K562 (cell line): Measurements from ENCODE around the gene LDB2. TPM values are rescaled to one million over a fixed set of nuclear protein-coding genes. Genes with fewer than 3 reads are reported as not detected.

Experiments
- ATAC-seq: fragments of 200-7000 bp; cut with Tn5 transposase; 3 replicates; pipeline ENCODE4 v1.9.1; 2020; ENCODE audit warnings: moderate library complexity
- BruUV-seq: library from RNA; stranded (reverse); fragments of 400-500 nt; replicated peaks from 2 replicates; lab custom pipeline; 2021; lab: Mats Ljungman, UMichigan
- CTCF ChIA-PET: fragments of 300-600 bp; formaldehyde crosslinking; extraction: SDS; loops from one replicate; lab custom pipeline; 2021; ENCODE audit warnings: low intra/inter-chr PET ratio; lab: Yijun Ruan, JAX
- POLR2A ChIA-PET: fragments of 300-600, 350-650 bp; sonication (Branson Sonifier 250); formaldehyde crosslinking; extraction: SDS; loops from one replicate; lab custom pipeline; 2021; ENCODE audit warnings: antibody characterized with exemption, inconsistent platforms; lab: Yijun Ruan, JAX
- DNase-seq, 4 experiments: peaks; one replicate each; pipeline versions ENCODE4 v3.0.0 to v3.0.0-alpha.2; 2011 to 2018; ENCODE audit warnings: low spot score in 3 of 4, mixed read lengths in 3 of 4; ENCODE audit errors: extremely low read depth in 1 of 4
- FAIRE-seq: peaks from 2 replicates; lab custom pipeline; 2011; peaks lifted over from hg19 to GRCh38; lab: Jason Lieb, UNC
- H2AFZ ChIP-seq: 2 replicates; pipeline ENCODE4 v1.6.0; 2011; ENCODE audit warnings: low read depth, low read length, control low read depth, inconsistent platforms
- H3K27ac ChIP-seq: fragments of 200-600 bp; 3 replicates; pipeline ENCODE4 v1.8.0; 2011; ENCODE audit warnings: low read depth, mild to moderate bottlenecking, control low read depth, inconsistent platforms, low read length, moderate library complexity, mixed read lengths; ENCODE audit errors: extremely low read depth
- H3K27me3 ChIP-seq, 2 experiments: fragments of 300-600 bp in 1 of 2; 2 replicates in 1 of 2; 3 replicates in 1 of 2; pipeline versions ENCODE4 v1.6.0 to v1.8.0; 2011; ENCODE audit warnings: inconsistent platforms in 2 of 2, low read length in 2 of 2, mild to moderate bottlenecking in 1 of 2, mixed read lengths in 1 of 2, moderate library complexity in 1 of 2; ENCODE audit not compliant: control insufficient read depth in 2 of 2, insufficient read depth in 2 of 2
- H3K36me3 ChIP-seq: fragments of 300-600 bp; 3 replicates; pipeline ENCODE4 v1.8.0; 2011; ENCODE audit warnings: mild to moderate bottlenecking, low read length, inconsistent platforms; ENCODE audit not compliant: control insufficient read depth, insufficient read depth
- H3K4me1 ChIP-seq, 2 experiments: fragments of 200-600 bp in 1 of 2; replicated peaks in 1 of 2; 2 replicates in 1 of 2; 3 replicates in 1 of 2; pipeline versions ENCODE4 v1.5.1 to v1.8.0; 2011; ENCODE audit warnings: inconsistent platforms in 2 of 2, low read length in 2 of 2, mild to moderate bottlenecking in 1 of 2, mixed read lengths in 1 of 2, moderate library complexity in 1 of 2; ENCODE audit not compliant: control insufficient read depth in 2 of 2, insufficient read depth in 2 of 2
- H3K4me2 ChIP-seq: 2 replicates; pipeline ENCODE4 v1.6.1; 2011; ENCODE audit warnings: low read length, control low read depth, inconsistent platforms, mixed read lengths; ENCODE audit not compliant: insufficient read depth
- H3K4me3 ChIP-seq: fragments of 200-600 bp; sonication (generic), shearing (Covaris generic); 2 replicates; pipeline ENCODE4 v1.5.1; 2016; ENCODE audit warnings: control low read depth, inconsistent platforms
- H3K79me2 ChIP-seq: fragments of 200-600 bp; 3 replicates; pipeline ENCODE4 v1.8.0; 2011; ENCODE audit warnings: low read length, inconsistent platforms; ENCODE audit not compliant: control insufficient read depth, insufficient read depth
- H3K9ac ChIP-seq, 2 experiments: 2 replicates each; pipeline versions ENCODE4 v1.6.0 to v1.6.1; 2011; ENCODE audit warnings: low read depth in 2 of 2, low read length in 2 of 2, control low read depth in 1 of 2, inconsistent platforms in 1 of 2, mild to moderate bottlenecking in 1 of 2, mixed read lengths in 1 of 2; ENCODE audit not compliant: insufficient read depth in 1 of 2
- H3K9me1 ChIP-seq: one replicate; pipeline ENCODE4 v1.6.0; 2011; ENCODE audit warnings: inconsistent platforms, mild to moderate bottlenecking, low read length, moderate library complexity; ENCODE audit not compliant: control insufficient read depth, insufficient read depth
- H3K9me3 ChIP-seq: replicated peaks from 2 replicates; pipeline ENCODE4 v1.5.1; 2011; ENCODE audit warnings: low read depth, low read length, inconsistent platforms; ENCODE audit not compliant: control insufficient read depth, insufficient read depth
- H4K20me1 ChIP-seq: replicated peaks from 2 replicates; pipeline ENCODE4 v1.6.1; 2011; ENCODE audit warnings: low read length, inconsistent platforms, mixed read lengths; ENCODE audit not compliant: control insufficient read depth, insufficient read depth
- BRCA1 ChIP-seq, 2 experiments: fragments of 450-650 bp in 1 of 2; sonication (generic) in 1 of 2; formaldehyde crosslinking in 1 of 2; IDR thresholded peaks; 2 replicates each; pipeline versions ENCODE4 v1.5.0 to v1.6.1; 2017 to 2020; ENCODE audit warnings: mild to moderate bottlenecking in 1 of 2, missing genetic modification reagents in 1 of 2
- CBFA2T3 ChIP-seq: fragments of 450-650 bp; IDR thresholded peaks from 2 replicates; pipeline ENCODE4 v1.6.1; 2017
- CREM ChIP-seq: IDR thresholded peaks from 2 replicates; pipeline ENCODE4 v1.6.1; 2014; ENCODE audit warnings: antibody characterized with exemption, low read depth
- ELK3 ChIP-seq: fragments of 450-650 bp; formaldehyde crosslinking; IDR thresholded peaks from 2 replicates; pipeline ENCODE4 v1.4.0; 2020; ENCODE audit warnings: mild to moderate bottlenecking
- ETS2 ChIP-seq: IDR thresholded peaks from 2 replicates; pipeline ENCODE4 v1.6.1; 2016; ENCODE audit warnings: borderline replicate concordance, missing genetic modification characterization, mild to moderate bottlenecking, moderate library complexity, missing compliant biosample characterization; ENCODE audit not compliant: poor library complexity, severe bottlenecking
- HNRNPLL ChIP-seq: fragments of 200-400 bp; formaldehyde crosslinking; IDR thresholded peaks from 2 replicates; pipeline ENCODE4 v1.6.1; 2017; ENCODE audit warnings: low read length, low read depth, mild to moderate bottlenecking; ENCODE audit not compliant: poor library complexity, severe bottlenecking
- NCOA1 ChIP-seq: fragments of 450-650 bp; IDR thresholded peaks from 2 replicates; pipeline ENCODE4 v1.6.1; 2016; ENCODE audit warnings: low read depth
- SMARCA5 ChIP-seq: fragments of 450-650 bp; IDR thresholded peaks from 2 replicates; pipeline ENCODE4 v1.6.1; 2016
- THRAP3 ChIP-seq: fragments of 450-650 bp; IDR thresholded peaks from 2 replicates; pipeline ENCODE4 v1.6.1; 2016; ENCODE audit warnings: mild to moderate bottlenecking, inconsistent platforms, borderline replicate concordance
- USF2 ChIP-seq: sonication (generic); formaldehyde crosslinking; IDR thresholded peaks from 2 replicates; pipeline ENCODE4 v1.5.0; 2020; ENCODE audit warnings: missing genetic modification reagents
- ZHX1 ChIP-seq: fragments of 150-350 bp; conservative IDR thresholded peaks from 2 replicates; pipeline ENCODE4 v1.6.1; 2014; ENCODE audit warnings: low read length
- ZNF175 ChIP-seq: fragments of 200-800 bp; sonication (Bioruptor generic); IDR thresholded peaks from 2 replicates; pipeline ENCODE4 v1.6.1; 2016; ENCODE audit warnings: low read depth, mild to moderate bottlenecking, missing genetic modification characterization, missing compliant biosample characterization
- ZNF217 ChIP-seq: sonication (generic); formaldehyde crosslinking; IDR thresholded peaks from 2 replicates; pipeline ENCODE4 v1.8.0; 2022; ENCODE audit warnings: mild to moderate bottlenecking, missing genetic modification reagents
- WGBS: fragments of 100-300 bp; shearing (Covaris generic); methylation state at CpG from one replicate; pipeline ENCODE4 v1.1.6; 2016; ENCODE audit warnings: low coverage, mixed read lengths; ENCODE audit not compliant: insufficient coverage; ENCODE audit errors: missing lambda C conversion rate; 5-methylcytosine and 5-hydroxymethylcytosine counted together
- in situ Hi-C: fragments of 300-500 bp; cut with MboI; formaldehyde crosslinking; loops from 4 replicates; pipeline ENCODE4 v1.15.0; 2018; ENCODE audit warnings: inconsistent platforms, mixed read lengths
- intact Hi-C: fragments of 100-400 bp; cut with micrococcal nuclease; formaldehyde crosslinking; loops from 2 replicates; pipeline ENCODE4 v1.14.2; 2022
- polyA plus RNA-seq, 8 experiments: library from polyadenylated mRNA; depleted of rRNA in 4 of 8; stranded (reverse) in 5 of 8; unstranded in 3 of 8; fragments of >200 nt; fragmentation: Nextera tagmentation in 2 of 8; fragmentation: Illumina TruSeq in 1 of 8; extraction: Ambion mirVana in 2 of 8; extraction: Trizol in 1 of 8; gene quantifications; 2 replicates each; pipeline versions ENCODE4 v1.2.1 to v1.2.3, GENCODE V29; 2011 to 2014; ENCODE audit warnings: inconsistent platforms in 1 of 8, missing spikeins in 1 of 8
- total RNA-seq, 7 experiments: library from RNA; depleted of rRNA in 6 of 7; stranded (reverse); fragments of >200 nt in 6 of 7; fragmentation: Illumina TruSeq in 2 of 7; extraction: Trizol in 2 of 7; gene quantifications; 2 replicates each; pipeline versions ENCODE4 v1.2.1 to v1.2.3, GENCODE V29; 2011 to 2021; ENCODE audit warnings: low replicate concordance in 1 of 7
- TF ChIP-seq, protein P1 (sequence below): fragments of 450-650 bp; IDR thresholded peaks from 2 replicates; pipeline ENCODE4 v1.7.1; 2018; ENCODE audit warnings: mild to moderate bottlenecking, low read depth; ENCODE audit not compliant: partially characterized antibody

Gene LDB2
- total and polyA plus RNA-seq, 9 of the 15 experiments (the other 6 are each of a cell fraction or from before 2014, with no cell fraction given): 0.10 to 0.20 TPM; not detected in 7

DNA sequence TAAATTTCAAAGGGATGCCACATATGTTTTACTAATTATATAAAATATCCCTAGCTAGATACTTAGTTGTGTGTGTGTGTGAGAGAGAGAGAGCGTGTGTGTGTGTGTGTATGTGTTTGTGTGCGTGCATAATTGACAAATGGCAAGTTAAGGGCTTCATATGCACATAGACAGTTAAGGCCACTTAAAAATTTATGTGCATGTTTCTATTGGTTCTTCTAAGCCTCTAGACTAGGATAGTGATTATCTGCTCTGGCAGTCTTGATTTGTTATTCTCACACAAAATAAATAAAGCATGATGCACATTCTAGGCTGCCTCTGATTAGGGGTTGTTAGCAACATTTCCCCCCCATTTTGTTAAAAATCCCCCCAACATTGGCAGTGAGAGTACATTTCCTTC, 393.2 kb downstream of the LDB2 start (continued):
- TF ChIP-seq ETS2: no peak
- TF ChIP-seq ZHX1: no peak
- no peak for TF ChIP-seq CBFA2T3

DNA sequence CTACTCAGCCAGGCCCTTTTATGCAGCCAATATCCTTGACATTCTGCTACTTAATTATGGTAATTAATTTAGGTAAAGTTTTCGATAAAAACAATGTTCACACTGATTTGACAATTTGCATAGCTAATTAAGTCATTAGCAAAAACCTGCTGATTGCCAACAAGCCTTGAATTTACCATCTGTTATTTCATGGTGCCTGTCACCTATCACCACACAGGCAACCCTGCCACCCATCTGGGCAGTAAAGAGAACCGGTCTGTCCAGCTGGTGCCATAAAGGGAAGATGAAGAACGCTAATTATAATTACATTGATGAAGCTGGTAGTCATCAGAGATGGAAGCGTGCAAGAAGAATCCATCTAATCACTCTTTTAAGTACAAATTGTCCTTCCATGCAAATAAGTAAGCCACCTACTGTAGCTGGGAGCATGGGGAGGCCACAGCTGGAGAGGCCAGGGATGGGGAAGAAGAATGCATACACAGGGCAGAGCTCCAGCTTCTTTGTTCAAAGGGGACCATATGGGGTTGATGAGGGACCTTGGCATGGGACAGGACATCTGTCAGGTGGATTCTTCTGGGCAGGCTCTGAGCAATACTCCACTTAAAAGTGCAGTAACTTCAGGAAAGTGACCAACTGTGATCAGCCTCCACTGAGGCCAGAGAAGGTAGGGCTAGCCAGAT, 394.9 kb downstream of the LDB2 start:
- H2AFZ ChIP-seq: no peak overlapping the region
- intact Hi-C loops (no loop called here), in situ Hi-C loops (no loop called here)
- POLR2A ChIA-PET: no interaction called here
- ATAC-seq (no peak), DNase-seq (no peak), FAIRE-seq (no peak)
- H3K36me3 ChIP-seq: no peaks in the 10 kb centered on the region
- CTCF ChIA-PET: no interaction called here
- H3K9me3 ChIP-seq: no peaks in the 10 kb centered on the region
- no peaks in the 10 kb centered on the region for H3K4me1 ChIP-seq
- BruUV-seq: no TSS peak
- H3K4me3 ChIP-seq: no peak overlapping the region
- H3K79me2 ChIP-seq: no peaks in the 10 kb centered on the region
- H4K20me1 ChIP-seq: no peaks in the 10 kb centered on the region
- H3K27me3 ChIP-seq: no peaks in the 10 kb centered on the region
- no peaks in the 10 kb centered on the region for H3K9me1 ChIP-seq
- 2% methylated on average over 4 of the region's 4 CpGs for WGBS
- no peak overlapping the region for H3K9ac ChIP-seq
- no peak overlapping the region for H3K4me2 ChIP-seq
- no peak overlapping the region for H3K27ac ChIP-seq
- no peak for TF ChIP-seq HNRNPLL
- TF ChIP-seq, protein P1, sequence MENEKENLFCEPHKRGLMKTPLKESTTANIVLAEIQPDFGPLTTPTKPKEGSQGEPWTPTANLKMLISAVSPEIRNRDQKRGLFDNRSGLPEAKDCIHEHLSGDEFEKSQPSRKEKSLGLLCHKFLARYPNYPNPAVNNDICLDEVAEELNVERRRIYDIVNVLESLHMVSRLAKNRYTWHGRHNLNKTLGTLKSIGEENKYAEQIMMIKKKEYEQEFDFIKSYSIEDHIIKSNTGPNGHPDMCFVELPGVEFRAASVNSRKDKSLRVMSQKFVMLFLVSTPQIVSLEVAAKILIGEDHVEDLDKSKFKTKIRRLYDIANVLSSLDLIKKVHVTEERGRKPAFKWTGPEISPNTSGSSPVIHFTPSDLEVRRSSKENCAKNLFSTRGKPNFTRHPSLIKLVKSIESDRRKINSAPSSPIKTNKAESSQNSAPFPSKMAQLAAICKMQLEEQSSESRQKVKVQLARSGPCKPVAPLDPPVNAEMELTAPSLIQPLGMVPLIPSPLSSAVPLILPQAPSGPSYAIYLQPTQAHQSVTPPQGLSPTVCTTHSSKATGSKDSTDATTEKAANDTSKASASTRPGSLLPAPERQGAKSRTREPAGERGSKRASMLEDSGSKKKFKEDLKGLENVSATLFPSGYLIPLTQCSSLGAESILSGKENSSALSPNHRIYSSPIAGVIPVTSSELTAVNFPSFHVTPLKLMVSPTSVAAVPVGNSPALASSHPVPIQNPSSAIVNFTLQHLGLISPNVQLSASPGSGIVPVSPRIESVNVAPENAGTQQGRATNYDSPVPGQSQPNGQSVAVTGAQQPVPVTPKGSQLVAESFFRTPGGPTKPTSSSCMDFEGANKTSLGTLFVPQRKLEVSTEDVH: no peak
- TF ChIP-seq CREM: no peak
- TF ChIP-seq ZNF175 (CRISPR knock-in tag): no peak
- no peak for TF ChIP-seq NCOA1
- no peak for TF ChIP-seq THRAP3
- no peak for TF ChIP-seq USF2 (CRISPR knock-in tag)
- TF ChIP-seq ZNF217 (CRISPR knock-in tag): no peak
- TF ChIP-seq BRCA1 (IDR thresholded peaks at IDR 0.05): no peak
- TF ChIP-seq BRCA1 (CRISPR knock-in tag; IDR thresholded peaks at IDR 0.05): no peak
- TF ChIP-seq SMARCA5: no peak
- no peak for TF ChIP-seq ELK3 (CRISPR knock-in tag)
